Left renal cortex interstitium (tissue), 4 donors: ENCODE measurements around the gene ELAVL1. TPM values are rescaled to one million over a fixed set of nuclear protein-coding genes. Genes with fewer than 3 reads are reported as not detected.
"Not testable (repeated sequence)": the region's sequence is repeated elsewhere in the genome, so short reads cannot be mapped to it uniquely, and the experiment has no call there.

Source experiments
- DNase-seq, 4 donors: peaks; one replicate each; pipeline ENCODE4 v3.0.0-alpha.2; 2013; ENCODE audit warnings: low read depth in 4 of 4, low spot score in 2 of 4, missing footprints in 1 of 4
- polyA plus RNA-seq, 4 donors: library from polyadenylated mRNA; unstranded; fragments of 120-200 nt; gene quantifications; one replicate each; pipeline ENCODE4 v1.2.1, GENCODE V29; 2013; ENCODE audit not compliant: insufficient read length in 4 of 4

The ELAVL1 gene
- polyA plus RNA-seq, 4 donors, result 82.9 to 89.4 (median 85.6) TPM

GRCh38 chr19:7971553-7972520, 33.6 kb downstream of the ELAVL1 start:
- DNase-seq, result no peak

DNA sequence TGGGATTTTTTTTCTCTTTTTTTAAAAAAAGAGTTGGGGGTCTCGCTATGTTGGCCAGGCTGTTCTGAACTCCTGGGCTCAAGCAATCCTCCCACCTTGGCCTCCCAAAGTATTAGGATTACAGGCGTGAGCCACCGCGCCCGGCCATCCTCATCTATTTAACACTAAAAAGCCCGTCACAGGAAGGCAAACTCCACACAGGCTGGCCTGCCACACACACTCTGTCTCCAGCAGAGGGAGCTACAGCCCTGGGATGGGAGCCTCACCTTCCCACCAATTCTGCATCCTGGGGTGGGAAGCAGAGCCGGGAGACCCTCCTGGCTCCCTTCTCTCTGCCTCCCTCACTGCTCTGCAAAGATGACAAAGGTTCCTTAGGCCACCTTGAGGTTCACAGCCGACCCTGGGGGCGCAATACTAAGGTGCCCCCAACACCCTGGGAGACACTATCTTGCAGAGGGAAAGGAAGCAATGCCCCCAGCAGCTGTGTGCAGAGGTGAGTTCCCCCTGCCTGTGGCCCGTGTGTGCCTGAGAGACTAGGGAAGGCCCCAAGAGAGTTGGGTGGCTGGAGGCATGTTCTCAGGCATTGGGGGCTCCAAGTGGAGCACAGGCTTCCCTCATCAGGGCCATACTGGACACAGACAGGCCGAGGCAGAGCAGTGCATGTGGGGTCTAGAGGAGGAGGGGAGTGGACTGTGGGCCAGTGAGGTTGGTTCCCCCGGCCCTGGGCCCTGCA, 34.6 kb downstream of the ELAVL1 start:
- peak in 1 of 4 donors; percentile 39 for DNase-seq

GRCh38 chr19:7969555-7969939, 35.9 kb downstream of the ELAVL1 start:
- no peak for DNase-seq

GRCh38 chr19:7968796-7969554, 36.5 kb downstream of the ELAVL1 start:
- DNase-seq, result no peak

GRCh38 chr19:7968008-7968795, 37.2 kb downstream of the ELAVL1 start:
- no peak for DNase-seq

GRCh38 chr19:7965921-7966665, 39.3 kb downstream of the ELAVL1 start:
- no peak for DNase-seq

DNA sequence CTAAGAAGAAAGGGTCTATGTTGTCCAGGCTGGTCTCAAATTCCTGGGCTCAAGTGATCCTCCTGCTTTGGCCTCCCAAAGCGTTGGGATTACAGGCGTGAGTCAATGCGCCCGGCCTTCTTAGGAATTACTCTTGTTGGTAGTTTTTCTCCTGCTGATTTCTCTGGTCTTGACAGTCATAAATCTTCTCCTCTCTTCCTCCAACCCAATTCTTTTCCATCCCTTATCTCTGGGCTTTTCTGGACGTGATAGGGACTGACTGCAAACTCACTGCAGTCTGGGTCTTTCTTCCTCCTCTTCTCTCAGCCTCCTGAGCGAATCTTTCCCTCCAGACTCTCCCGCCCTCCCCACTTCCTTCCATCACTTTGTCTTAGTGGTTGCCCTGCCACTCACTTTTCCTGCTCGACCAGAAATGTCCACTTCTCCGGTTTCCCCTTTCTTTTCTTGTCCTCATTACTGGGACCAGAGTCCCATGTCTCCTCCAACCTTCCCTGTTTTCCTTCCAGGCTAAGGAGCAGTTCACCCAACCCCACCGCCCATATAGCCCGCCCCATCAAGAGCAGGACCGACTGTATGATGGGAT, 40.1 kb downstream of the ELAVL1 start:
- no peak for DNase-seq

DNA sequence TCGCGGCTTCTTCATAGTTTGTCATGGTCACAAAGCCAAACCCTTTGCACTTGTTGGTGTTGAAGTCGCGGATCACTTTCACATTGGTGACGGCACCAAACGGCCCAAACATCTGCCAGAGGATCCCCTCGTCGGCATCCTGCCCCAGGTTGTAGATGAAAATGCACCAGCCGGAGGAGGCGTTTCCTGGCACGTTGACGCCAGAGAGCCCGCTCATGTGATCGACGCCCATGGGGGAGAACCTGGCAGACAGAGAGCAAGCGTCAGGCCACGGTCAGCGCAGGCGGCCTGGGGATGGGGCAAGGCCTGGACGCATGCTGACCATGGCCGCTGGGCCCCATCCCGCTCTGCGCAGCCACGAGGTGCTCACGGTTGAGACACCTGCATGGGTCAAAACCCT, 41.9 kb downstream of the ELAVL1 start:
- no peak for DNase-seq

GRCh38 chr19:7962644-7963268, 42.7 kb downstream of the ELAVL1 start:
- no peak for DNase-seq

GRCh38 chr19:7961920-7962626, 43.4 kb downstream of the ELAVL1 start:
- no peak for DNase-seq

DNA sequence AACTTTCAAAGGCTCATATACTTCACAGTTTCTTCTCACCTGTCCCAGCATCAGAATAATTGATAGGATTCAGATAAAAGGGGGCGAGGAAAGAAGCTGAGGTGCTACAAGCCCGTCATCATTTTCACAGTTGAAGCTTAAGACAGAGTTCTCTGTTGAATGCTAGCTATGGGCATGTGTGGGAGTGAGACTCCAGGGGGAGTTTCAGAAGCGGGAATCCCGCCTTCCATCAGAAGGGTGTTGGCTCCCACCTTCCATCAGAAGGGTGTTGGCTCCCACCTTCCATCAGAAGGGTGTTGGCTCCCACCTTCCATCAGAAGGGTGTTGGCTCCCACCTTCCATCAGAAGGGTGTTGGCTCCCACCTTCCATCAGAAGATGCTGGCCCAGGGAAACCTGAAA, 44.4 kb downstream of the ELAVL1 start:
- not testable (repeated sequence) for DNase-seq

DNA sequence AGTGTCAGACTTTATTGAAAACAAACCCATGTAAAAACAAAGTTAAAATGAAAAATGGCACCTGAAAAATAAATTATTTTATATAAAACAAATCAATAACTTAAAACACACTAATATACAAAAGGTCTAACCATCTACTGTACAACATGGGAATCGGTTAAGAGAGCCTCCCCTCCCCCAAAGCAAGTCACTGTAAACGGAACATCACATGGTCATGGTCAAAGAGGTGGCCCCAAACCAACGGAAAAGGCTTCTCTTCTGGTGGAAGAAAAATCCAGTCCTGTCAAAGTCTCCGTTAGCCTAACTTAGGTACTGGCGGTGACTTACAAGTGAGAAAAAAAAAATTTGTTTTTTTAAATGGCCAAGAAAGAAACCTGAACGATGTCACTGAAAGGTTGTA, 46.2 kb downstream of the ELAVL1 start:
- DNase-seq, result no peak

- DNase-seq, result no peak
Measured at GRCh38 chr19:7955696-7956095, 49.7 kb downstream of the ELAVL1 start.

- DNase-seq, result no peak
Measured at GRCh38 chr19:7953576-7953975, 51.9 kb downstream of the ELAVL1 start.

- no peak for DNase-seq
Measured at GRCh38 chr19:7953060-7953459, 52.4 kb downstream of the ELAVL1 start.

- no peak for DNase-seq
Measured at GRCh38 chr19:7947939-7948338, 57.5 kb downstream of the ELAVL1 start.

- peak; percentile 80 to 93 (median 88) for DNase-seq
Measured at GRCh38 chr19:7944177-7944761, 61.2 kb downstream of the ELAVL1 start.
